ENCODE data around the gene BICC1. TPM values are rescaled to one million over a fixed set of nuclear protein-coding genes. Genes with fewer than 3 reads are reported as not detected.

Gene BICC1
- total RNA-seq, 1 experiment from 2014 or later: 118 TPM

DNA sequence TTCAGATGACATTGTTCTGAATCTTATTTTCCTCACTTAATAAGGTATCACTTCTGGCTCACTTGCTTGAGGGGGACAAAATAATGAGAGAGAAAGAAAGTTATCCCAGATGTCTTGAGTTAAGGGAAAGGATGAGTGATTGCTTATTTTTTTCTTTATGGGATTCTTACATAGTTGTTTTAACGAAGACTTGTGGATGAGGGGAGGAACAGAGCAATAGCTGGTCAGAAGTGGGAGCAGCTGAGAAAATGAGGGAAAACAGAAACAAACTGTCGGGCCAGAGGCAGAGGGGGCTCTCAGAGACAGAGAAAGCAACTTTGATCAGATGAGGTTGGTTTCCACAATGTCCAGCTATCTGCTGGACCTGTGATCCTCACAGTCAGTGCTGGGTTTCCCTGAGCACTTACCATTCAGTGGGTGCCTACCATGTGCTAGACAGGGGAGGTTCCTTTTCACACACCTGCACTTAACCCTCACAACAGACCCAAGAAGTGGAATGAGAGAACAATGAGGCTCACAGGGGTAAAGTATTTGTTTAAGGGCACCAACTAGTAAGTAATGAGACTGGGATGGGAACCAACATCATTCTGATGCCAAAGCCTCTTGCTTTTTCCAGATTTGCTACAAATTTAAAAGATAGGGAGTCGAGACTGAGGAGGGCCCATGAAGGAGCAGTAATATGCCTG is 64.2 kb downstream of the BICC1 start:
- Histone ChIP-seq H3K27me3 (replicated peaks; ENCODE audit: control insufficient read depth, insufficient read depth, low read length) (no peaks in the 10 kb centered on the region), H3K4me1 (peaks cover 39% of the 10 kb centered on the region), H3K36me3 (ENCODE audit: control insufficient read depth, insufficient read depth, low read length) (no peaks in the 10 kb centered on the region), H3K9me3 (peaks cover under 1% of the 10 kb centered on the region), H3K4me3 (ENCODE audit: low read depth, low read length) (no peak overlapping the region)
- TF ChIP-seq, protein P1, sequence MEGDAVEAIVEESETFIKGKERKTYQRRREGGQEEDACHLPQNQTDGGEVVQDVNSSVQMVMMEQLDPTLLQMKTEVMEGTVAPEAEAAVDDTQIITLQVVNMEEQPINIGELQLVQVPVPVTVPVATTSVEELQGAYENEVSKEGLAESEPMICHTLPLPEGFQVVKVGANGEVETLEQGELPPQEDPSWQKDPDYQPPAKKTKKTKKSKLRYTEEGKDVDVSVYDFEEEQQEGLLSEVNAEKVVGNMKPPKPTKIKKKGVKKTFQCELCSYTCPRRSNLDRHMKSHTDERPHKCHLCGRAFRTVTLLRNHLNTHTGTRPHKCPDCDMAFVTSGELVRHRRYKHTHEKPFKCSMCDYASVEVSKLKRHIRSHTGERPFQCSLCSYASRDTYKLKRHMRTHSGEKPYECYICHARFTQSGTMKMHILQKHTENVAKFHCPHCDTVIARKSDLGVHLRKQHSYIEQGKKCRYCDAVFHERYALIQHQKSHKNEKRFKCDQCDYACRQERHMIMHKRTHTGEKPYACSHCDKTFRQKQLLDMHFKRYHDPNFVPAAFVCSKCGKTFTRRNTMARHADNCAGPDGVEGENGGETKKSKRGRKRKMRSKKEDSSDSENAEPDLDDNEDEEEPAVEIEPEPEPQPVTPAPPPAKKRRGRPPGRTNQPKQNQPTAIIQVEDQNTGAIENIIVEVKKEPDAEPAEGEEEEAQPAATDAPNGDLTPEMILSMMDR (IDR thresholded peaks at IDR 0.05; ENCODE audit: insufficient read depth in 1 of 2, low read depth in 1 of 2, low read length in 1 of 2, severe bottlenecking in 1 of 2, unreplicated experiment in 1 of 2): no peak
- no peak overlapping the region for H3K27ac Mint-ChIP-seq (ENCODE audit: unreplicated experiment)
- no peak for DNase-seq
- H3K9me3 Mint-ChIP-seq (ENCODE audit: unreplicated experiment): peaks cover 22% of the 10 kb centered on the region
- intact Hi-C loops (cut with micrococcal nuclease; ENCODE audit: unreplicated experiment): no loop called here
- H3K4me1 Mint-ChIP-seq (ENCODE audit: low read depth, unreplicated experiment): peaks cover 54% of the 10 kb centered on the region
- CTCF ChIA-PET: no interaction called here
- H3K36me3 Mint-ChIP-seq (ENCODE audit: insufficient read depth, unreplicated experiment): peaks cover 37% of the 10 kb centered on the region
- no peak overlapping the region for H3K4me3 Mint-ChIP-seq (ENCODE audit: unreplicated experiment)
- POLR2A ChIA-PET: no interaction called here
- no peaks in the 10 kb centered on the region for H3K27me3 Mint-ChIP-seq (ENCODE audit: insufficient read depth, unreplicated experiment)
- BruUV-seq (replicated peaks): no TSS peak

DNA sequence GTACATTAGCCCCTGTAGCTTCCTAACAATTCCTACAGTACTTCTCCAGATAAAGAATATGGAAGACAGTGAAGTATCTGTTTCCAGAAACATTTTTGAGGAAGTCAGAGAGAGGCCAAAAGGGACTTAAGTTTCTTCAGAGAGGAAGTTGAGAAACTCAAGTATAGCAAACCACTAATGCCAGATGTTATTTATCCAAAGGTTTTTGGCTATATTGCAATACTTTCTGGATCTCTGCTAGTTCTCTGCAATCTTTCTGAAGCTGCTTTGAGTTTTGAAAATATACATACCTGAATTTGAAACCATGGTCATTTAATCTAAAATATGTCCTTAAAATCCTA is 64.7 kb downstream of the BICC1 start:
- Histone ChIP-seq H3K36me3 (ENCODE audit: control insufficient read depth, insufficient read depth, low read length) (no peaks in the 10 kb centered on the region), H3K9me3 (peaks cover 6% of the 10 kb centered on the region), H3K4me3 (ENCODE audit: low read depth, low read length) (no peak overlapping the region), H3K27me3 (replicated peaks; ENCODE audit: control insufficient read depth, insufficient read depth, low read length) (no peaks in the 10 kb centered on the region), H3K4me1 (peaks cover 42% of the 10 kb centered on the region)
- Mint-ChIP-seq H3K4me1 (ENCODE audit: low read depth, unreplicated experiment) (peaks cover 50% of the 10 kb centered on the region), H3K36me3 (ENCODE audit: insufficient read depth, unreplicated experiment) (peaks cover 32% of the 10 kb centered on the region), H3K9me3 (ENCODE audit: unreplicated experiment) (peaks cover 22% of the 10 kb centered on the region), H3K27me3 (ENCODE audit: insufficient read depth, unreplicated experiment) (no peaks in the 10 kb centered on the region), H3K27ac (ENCODE audit: unreplicated experiment) (no peak overlapping the region), H3K4me3 (ENCODE audit: unreplicated experiment) (no peak overlapping the region)
- no TSS peak for BruUV-seq (replicated peaks)
- intact Hi-C loops (cut with micrococcal nuclease; ENCODE audit: unreplicated experiment): no loop called here
- no peak for DNase-seq
- TF ChIP-seq, protein P1 (IDR thresholded peaks at IDR 0.05; ENCODE audit: insufficient read depth in 1 of 2, low read depth in 1 of 2, low read length in 1 of 2, severe bottlenecking in 1 of 2, unreplicated experiment in 1 of 2): no peak
- ChIA-PET POLR2A (no interaction called here), CTCF (no interaction called here)

DNA sequence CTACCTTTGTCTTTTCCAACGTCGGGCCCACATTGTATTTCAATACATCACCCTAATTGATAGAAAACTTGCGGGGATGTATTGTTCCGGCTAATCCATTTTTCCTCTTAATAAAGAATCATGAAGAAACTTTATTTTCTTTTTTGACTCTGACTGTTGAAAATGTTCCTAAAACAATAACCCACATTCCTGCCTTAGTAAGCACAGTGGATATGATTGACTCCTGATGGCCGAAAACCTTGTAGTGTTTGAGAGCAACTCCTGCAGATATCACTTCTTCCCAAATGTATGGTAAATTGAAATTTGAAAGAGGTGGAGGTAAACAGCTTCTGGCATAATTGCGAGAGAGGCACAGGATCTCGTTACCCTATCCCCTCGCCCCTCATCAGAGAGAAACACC is 65.7 kb downstream of the BICC1 start:
- no peaks in the 10 kb centered on the region for H3K36me3 ChIP-seq (ENCODE audit: control insufficient read depth, insufficient read depth, low read length)
- peaks cover 33% of the 10 kb centered on the region for H3K4me1 ChIP-seq
- H3K4me3 ChIP-seq (ENCODE audit: low read depth, low read length): no peak overlapping the region
- Mint-ChIP-seq H3K27me3 (ENCODE audit: insufficient read depth, unreplicated experiment) (no peaks in the 10 kb centered on the region), H3K4me3 (ENCODE audit: unreplicated experiment) (no peak overlapping the region), H3K27ac (ENCODE audit: unreplicated experiment) (peak overlapping the region; percentile 20), H3K4me1 (ENCODE audit: low read depth, unreplicated experiment) (peaks cover 48% of the 10 kb centered on the region), H3K36me3 (ENCODE audit: insufficient read depth, unreplicated experiment) (peaks cover 40% of the 10 kb centered on the region), H3K9me3 (ENCODE audit: unreplicated experiment) (peaks cover 22% of the 10 kb centered on the region)
- ChIA-PET POLR2A (no interaction called here), CTCF (no interaction called here)
- TF ChIP-seq, protein P1 (IDR thresholded peaks at IDR 0.05; ENCODE audit: insufficient read depth in 1 of 2, low read depth in 1 of 2, low read length in 1 of 2, severe bottlenecking in 1 of 2, unreplicated experiment in 1 of 2): no peak
- BruUV-seq (replicated peaks): no TSS peak
- H3K27me3 ChIP-seq (replicated peaks; ENCODE audit: control insufficient read depth, insufficient read depth, low read length): no peaks in the 10 kb centered on the region
- no peak for DNase-seq
- intact Hi-C loops (cut with micrococcal nuclease; ENCODE audit: unreplicated experiment): no loop called here
- peaks cover 12% of the 10 kb centered on the region for H3K9me3 ChIP-seq
